Measurements from ENCODE around the gene MDN1. TPM values are rescaled to one million over a fixed set of nuclear protein-coding genes. Genes with fewer than 3 reads are reported as not detected.
"Not testable (repeated sequence)": the region's sequence is repeated elsewhere in the genome, so short reads cannot be mapped to it uniquely, and the experiment has no call there.

The MDN1 gene, protein sequence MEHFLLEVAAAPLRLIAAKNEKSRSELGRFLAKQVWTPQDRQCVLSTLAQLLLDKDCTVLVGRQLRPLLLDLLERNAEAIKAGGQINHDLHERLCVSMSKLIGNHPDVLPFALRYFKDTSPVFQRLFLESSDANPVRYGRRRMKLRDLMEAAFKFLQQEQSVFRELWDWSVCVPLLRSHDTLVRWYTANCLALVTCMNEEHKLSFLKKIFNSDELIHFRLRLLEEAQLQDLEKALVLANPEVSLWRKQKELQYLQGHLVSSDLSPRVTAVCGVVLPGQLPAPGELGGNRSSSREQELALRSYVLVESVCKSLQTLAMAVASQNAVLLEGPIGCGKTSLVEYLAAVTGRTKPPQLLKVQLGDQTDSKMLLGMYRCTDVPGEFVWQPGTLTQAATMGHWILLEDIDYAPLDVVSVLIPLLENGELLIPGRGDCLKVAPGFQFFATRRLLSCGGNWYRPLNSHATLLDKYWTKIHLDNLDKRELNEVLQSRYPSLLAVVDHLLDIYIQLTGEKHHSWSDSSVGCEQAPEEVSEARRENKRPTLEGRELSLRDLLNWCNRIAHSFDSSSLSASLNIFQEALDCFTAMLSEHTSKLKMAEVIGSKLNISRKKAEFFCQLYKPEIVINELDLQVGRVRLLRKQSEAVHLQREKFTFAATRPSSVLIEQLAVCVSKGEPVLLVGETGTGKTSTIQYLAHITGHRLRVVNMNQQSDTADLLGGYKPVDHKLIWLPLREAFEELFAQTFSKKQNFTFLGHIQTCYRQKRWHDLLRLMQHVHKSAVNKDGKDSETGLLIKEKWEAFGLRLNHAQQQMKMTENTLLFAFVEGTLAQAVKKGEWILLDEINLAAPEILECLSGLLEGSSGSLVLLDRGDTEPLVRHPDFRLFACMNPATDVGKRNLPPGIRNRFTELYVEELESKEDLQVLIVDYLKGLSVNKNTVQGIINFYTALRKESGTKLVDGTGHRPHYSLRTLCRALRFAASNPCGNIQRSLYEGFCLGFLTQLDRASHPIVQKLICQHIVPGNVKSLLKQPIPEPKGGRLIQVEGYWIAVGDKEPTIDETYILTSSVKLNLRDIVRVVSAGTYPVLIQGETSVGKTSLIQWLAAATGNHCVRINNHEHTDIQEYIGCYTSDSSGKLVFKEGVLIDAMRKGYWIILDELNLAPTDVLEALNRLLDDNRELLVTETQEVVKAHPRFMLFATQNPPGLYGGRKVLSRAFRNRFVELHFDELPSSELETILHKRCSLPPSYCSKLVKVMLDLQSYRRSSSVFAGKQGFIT (N-terminal part only)
- 7.9 TPM for polyA plus RNA-seq

DNA sequence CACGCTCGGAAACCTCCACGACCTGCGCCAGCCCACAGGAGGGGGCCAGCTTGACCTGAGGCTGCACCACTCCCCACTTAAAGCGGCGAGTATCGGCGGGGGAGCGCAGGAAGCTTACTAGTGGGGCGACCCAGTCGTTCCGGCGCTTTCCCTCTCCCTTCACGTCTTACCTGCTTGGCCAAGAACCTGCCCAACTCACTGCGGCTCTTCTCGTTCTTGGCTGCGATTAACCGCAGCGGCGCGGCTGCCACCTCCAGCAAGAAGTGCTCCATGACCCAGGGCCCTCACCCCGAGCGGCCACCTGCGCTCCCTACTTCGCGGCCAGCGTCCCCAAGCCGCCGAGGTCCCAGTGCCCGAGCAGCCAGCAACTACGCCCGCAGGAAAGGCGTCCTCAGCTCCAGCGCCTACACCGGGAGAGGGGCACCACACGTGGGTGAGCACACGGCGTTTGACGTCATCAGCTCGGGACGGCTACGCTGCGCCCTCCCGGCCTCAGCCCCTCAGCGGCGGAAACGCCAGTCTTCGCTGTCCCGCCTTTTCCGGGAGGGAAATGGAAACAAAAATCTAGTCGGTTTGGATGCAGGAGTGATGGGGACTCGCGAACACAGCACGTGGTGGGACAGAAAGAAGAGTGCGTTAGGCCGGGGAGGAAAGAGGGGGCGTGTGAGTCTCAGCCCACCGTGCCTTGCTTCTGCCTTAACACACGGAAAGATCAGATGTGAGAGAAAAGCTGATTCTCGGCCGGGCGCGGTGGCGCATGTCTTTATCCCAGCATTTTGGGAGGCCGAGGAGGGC lies at the start of gene MDN1:
Gene MDN1, minus strand, starts transcription at position 459 of the 795 bp plus-strand sequence. Its CDS starts 187 bp downstream, at position 272.
- H3K27me3 Mint-ChIP-seq, result no peaks in the 10 kb centered on the region
- no peaks in the 10 kb centered on the region for H3K36me3 Mint-ChIP-seq
- H3K9me3 Mint-ChIP-seq, result no peaks in the 10 kb centered on the region
- peak within 1 kb of the TSS; percentile 82 to 97 (median 92) for H3K27ac Mint-ChIP-seq
- peaks cover 15 to 28% (median 24%) of the 10 kb centered on the region in 3 donors for H3K4me1 Mint-ChIP-seq
- H3K4me3 Mint-ChIP-seq, result peak within 1 kb of the TSS; percentile 97 to 100 (median 97)

- Mint-ChIP-seq H3K4me1 (peaks cover 11 to 13% (median 12%) of the 10 kb centered on the region in 3 donors), H3K27ac (no peak overlapping the region), H3K9me3 (peaks cover 0 to 7% (median 0%) of the 10 kb centered on the region in 3 donors), H3K4me3 (no peak overlapping the region), H3K27me3 (no peaks in the 10 kb centered on the region), H3K36me3 (peaks cover 15% of the 10 kb centered on the region)
Measured at GRCh38 chr6:89866024-89866678, 46.6 kb upstream of the MDN1 start.

DNA sequence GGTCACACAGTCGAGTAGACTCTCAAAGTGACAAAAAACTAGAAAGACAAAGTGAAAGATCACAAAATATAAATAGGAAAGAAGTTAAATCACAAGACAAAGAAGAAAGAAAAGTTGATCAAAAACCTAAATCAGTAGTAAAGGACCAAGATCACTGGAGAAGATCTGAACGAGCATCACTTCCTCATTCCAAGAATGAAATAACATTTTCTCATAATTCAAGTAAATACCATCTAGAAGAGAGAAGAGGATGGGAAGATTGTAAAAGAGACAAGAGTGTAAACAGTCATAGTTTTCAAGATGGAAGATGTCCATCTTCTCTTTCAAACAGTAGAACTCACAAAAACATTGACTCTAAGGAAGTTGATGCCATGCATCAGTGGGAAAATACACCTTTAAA lies 43.1 kb upstream of the MDN1 start:
- H3K4me1 Mint-ChIP-seq, result peaks cover 16 to 21% (median 19%) of the 10 kb centered on the region in 3 donors
- peak overlapping the region in 2 of 3 donors; percentile 18 to 21 for H3K27ac Mint-ChIP-seq
- peaks cover 14% of the 10 kb centered on the region for H3K36me3 Mint-ChIP-seq
- H3K9me3 Mint-ChIP-seq, result no peaks in the 10 kb centered on the region
- peak overlapping the region in 1 of 4 donors; percentile 50 for H3K4me3 Mint-ChIP-seq
- no peaks in the 10 kb centered on the region for H3K27me3 Mint-ChIP-seq

- H3K4me3 Mint-ChIP-seq, result peak overlapping the region in 1 of 4 donors; percentile 50
- peaks cover 14% of the 10 kb centered on the region for H3K36me3 Mint-ChIP-seq
- H3K27ac Mint-ChIP-seq, result peak overlapping the region in 2 of 3 donors; percentile 2 to 18
Measured at GRCh38 chr6:89862273-89862672, 42.7 kb upstream of the MDN1 start.

GRCh38 chr6:89859744-89860143 lies 40.1 kb upstream of the MDN1 start:
- H3K27me3 Mint-ChIP-seq, result no peaks in the 10 kb centered on the region
- H3K9me3 Mint-ChIP-seq, result no peaks in the 10 kb centered on the region
- no peak overlapping the region for H3K27ac Mint-ChIP-seq
- no peak overlapping the region for H3K4me3 Mint-ChIP-seq
- peaks cover 15% of the 10 kb centered on the region for H3K36me3 Mint-ChIP-seq
- peaks cover 16 to 21% (median 19%) of the 10 kb centered on the region in 3 donors for H3K4me1 Mint-ChIP-seq

More at GRCh38 chr6:89862273-89862672, 42.7 kb upstream of the MDN1 start:
- peaks cover 16 to 21% (median 19%) of the 10 kb centered on the region in 3 donors for H3K4me1 Mint-ChIP-seq
- H3K9me3 Mint-ChIP-seq, result no peaks in the 10 kb centered on the region
- H3K27me3 Mint-ChIP-seq, result no peaks in the 10 kb centered on the region

GRCh38 chr6:89858041-89858440 lies 38.4 kb upstream of the MDN1 start:
- Mint-ChIP-seq H3K36me3 (peaks cover 15% of the 10 kb centered on the region), H3K4me1 (peaks cover 16 to 20% (median 18%) of the 10 kb centered on the region in 3 donors)

GRCh38 chr6:89853068-89853467 lies 33.5 kb upstream of the MDN1 start:
- Mint-ChIP-seq H3K36me3 (peaks cover 4% of the 10 kb centered on the region), H3K27ac (peak overlapping the region in 1 of 3 donors; percentile 12), H3K4me1 (peaks cover 0 to 2% (median 0%) of the 10 kb centered on the region in 3 donors), H3K9me3 (no peaks in the 10 kb centered on the region), H3K27me3 (no peaks in the 10 kb centered on the region), H3K4me3 (no peak overlapping the region)

More at GRCh38 chr6:89858041-89858440, 38.4 kb upstream of the MDN1 start:
- H3K27me3 Mint-ChIP-seq, result no peaks in the 10 kb centered on the region
- no peak overlapping the region for H3K27ac Mint-ChIP-seq
- H3K4me3 Mint-ChIP-seq, result no peak overlapping the region
- no peaks in the 10 kb centered on the region for H3K9me3 Mint-ChIP-seq

DNA sequence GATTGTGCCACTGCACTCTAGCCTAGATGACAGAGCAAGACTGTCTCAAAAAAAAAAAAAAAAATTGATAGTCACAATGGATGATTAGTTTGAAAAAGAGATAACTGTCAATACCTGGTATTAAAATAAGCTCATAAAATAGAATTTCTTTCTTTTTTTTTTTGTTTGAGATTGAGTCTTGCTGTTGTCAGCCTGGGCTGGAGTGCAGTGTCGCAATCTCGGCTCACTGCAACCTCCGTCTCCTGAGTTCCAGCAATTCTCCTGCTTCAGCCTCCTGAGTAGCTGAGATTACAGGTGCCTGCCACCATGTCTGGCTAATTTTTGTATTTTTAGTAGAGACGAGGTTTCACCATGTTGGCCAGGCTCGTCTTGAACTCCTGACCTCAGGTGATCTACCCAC lies 27.9 kb upstream of the MDN1 start:
- H3K27me3 Mint-ChIP-seq, H3K27ac Mint-ChIP-seq, H3K4me3 Mint-ChIP-seq, H3K36me3 Mint-ChIP-seq, H3K9me3 Mint-ChIP-seq: not testable (repeated sequence)
- peaks cover 5 to 12% (median 9%) of the 10 kb centered on the region in 3 donors for H3K4me1 Mint-ChIP-seq

GRCh38 chr6:89843070-89843469 lies 23.5 kb upstream of the MDN1 start:
- Mint-ChIP-seq H3K36me3 (peaks cover 5% of the 10 kb centered on the region), H3K9me3 (no peaks in the 10 kb centered on the region), H3K4me3 (peak overlapping the region in 1 of 4 donors; percentile 25), H3K27ac (no peak overlapping the region), H3K4me1 (peaks cover 7 to 25% (median 20%) of the 10 kb centered on the region in 3 donors), H3K27me3 (no peaks in the 10 kb centered on the region)

GRCh38 chr6:89842228-89842627 lies 22.6 kb upstream of the MDN1 start:
- H3K36me3 Mint-ChIP-seq, result peaks cover 5% of the 10 kb centered on the region
- H3K9me3 Mint-ChIP-seq, result no peaks in the 10 kb centered on the region
- no peak overlapping the region for H3K4me3 Mint-ChIP-seq
- H3K4me1 Mint-ChIP-seq, result peaks cover 7 to 25% (median 23%) of the 10 kb centered on the region in 3 donors
- H3K27ac Mint-ChIP-seq, result no peak overlapping the region
- H3K27me3 Mint-ChIP-seq, result no peaks in the 10 kb centered on the region

DNA sequence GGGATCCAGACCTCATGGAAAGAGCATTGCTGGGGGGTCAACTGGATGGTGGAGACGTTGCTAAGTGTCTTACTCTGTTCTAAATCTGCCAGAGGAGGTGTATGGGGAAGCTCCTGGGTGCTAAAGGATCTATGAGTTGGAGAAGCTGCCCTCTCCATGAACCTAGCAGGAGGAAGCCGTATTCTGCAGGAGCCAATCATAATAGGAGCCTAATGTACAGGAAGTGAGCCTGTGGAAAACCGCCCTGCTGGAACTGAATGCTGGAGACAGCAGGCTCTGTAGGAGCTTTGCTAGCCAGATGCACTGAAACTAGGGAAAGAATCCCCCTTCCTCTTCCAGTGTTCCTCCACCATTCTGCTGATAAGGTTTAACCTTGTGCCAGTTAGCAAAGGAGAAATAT lies 20.9 kb upstream of the MDN1 start:
- Mint-ChIP-seq H3K27me3 (no peaks in the 10 kb centered on the region), H3K27ac (no peak overlapping the region), H3K9me3 (peaks cover 0 to 2% (median 0%) of the 10 kb centered on the region in 3 donors), H3K4me3 (no peak overlapping the region), H3K4me1 (peaks cover 21 to 37% (median 37%) of the 10 kb centered on the region in 3 donors), H3K36me3 (peaks cover 9% of the 10 kb centered on the region)

DNA sequence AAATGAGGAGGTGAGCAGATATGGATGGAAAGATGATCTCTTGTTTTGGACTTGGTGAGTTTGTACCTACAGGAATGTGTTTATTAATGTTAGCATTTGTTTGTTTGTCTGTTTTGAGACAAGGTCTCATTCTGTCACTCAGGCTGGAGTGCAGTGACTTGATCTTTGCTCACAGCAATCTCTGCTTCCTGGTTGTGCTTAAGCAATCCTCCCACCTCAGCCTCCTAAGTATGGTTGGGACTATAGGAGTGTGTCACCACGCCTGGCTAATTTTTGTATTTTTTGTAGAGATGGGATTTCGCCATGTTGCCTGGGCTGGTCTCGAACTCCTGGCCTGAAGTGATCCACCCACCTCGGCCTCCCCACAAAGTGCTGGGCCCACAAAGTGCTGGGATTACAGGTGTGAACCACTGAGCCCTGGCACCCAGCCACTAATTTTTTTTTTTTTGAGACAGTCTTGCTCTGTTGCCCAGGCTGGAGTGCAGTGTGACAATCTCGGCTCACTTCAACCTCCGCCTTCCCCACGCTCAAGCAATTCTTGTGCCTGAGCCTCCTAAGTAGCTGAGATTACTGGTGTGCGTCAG lies 17.1 kb upstream of the MDN1 start:
- peak overlapping the region; percentile 69 to 79 (median 76) for H3K27ac Mint-ChIP-seq
- H3K36me3 Mint-ChIP-seq, result peaks cover 18% of the 10 kb centered on the region
- H3K9me3 Mint-ChIP-seq, result peaks cover 0 to 2% (median 0%) of the 10 kb centered on the region in 3 donors
- no peaks in the 10 kb centered on the region for H3K27me3 Mint-ChIP-seq
- peak overlapping the region in 3 of 4 donors; percentile 22 to 90 (median 44) for H3K4me3 Mint-ChIP-seq
- peaks cover 31 to 38% (median 35%) of the 10 kb centered on the region in 3 donors for H3K4me1 Mint-ChIP-seq

Data from IgD-negative memory B cell (primary cell).